HEK293 (cell line): ENCODE data around the gene CMBL.

Experiments
- CTCF ChIA-PET: fragments of 350-600 bp; formaldehyde crosslinking; extraction: SDS; loops from one replicate; lab custom pipeline; 2021; ENCODE audit warnings: antibody characterized with exemption; lab: Yijun Ruan, JAX
- POLR2A ChIA-PET: fragments of 300-600 bp; formaldehyde crosslinking; extraction: SDS; loops from one replicate; lab custom pipeline; 2020; ENCODE audit warnings: antibody characterized with exemption, inconsistent platforms; lab: Yijun Ruan, JAX
- H3K27ac ChIP-seq: fragments of 200-500 bp; sonication (Bioruptor generic); 2 replicates; pipeline ENCODE4 v1.5.1; 2014; ENCODE audit warnings: low read depth, low read length, control low read depth, inconsistent platforms; ENCODE audit errors: extremely low read depth
- H3K36me3 ChIP-seq, 2 experiments: fragments of 200-500 bp in 1 of 2; sonication (Bioruptor generic) in 1 of 2; 1 replicate in 1 of 2; 2 replicates in 1 of 2; pipeline ENCODE4 v1.5.1; 2014 to 2017; ENCODE audit warnings: inconsistent platforms in 2 of 2, low read length in 2 of 2; ENCODE audit not compliant: control insufficient read depth in 2 of 2, insufficient read depth in 1 of 2
- H3K4me1 ChIP-seq: fragments of 200-500 bp; sonication (Bioruptor generic); 2 replicates; pipeline ENCODE4 v1.5.1; 2014; ENCODE audit warnings: mild to moderate bottlenecking, low read length, inconsistent platforms; ENCODE audit not compliant: control insufficient read depth, insufficient read depth
- H3K4me3 ChIP-seq: 2 replicates; pipeline ENCODE4 v1.5.1; 2011; ENCODE audit warnings: low read depth, mild to moderate bottlenecking, control low read depth, low read length, moderate library complexity
- H3K9me3 ChIP-seq: fragments of 200-500 bp; sonication (Bioruptor generic); 2 replicates; pipeline ENCODE4 v1.5.1; 2014; ENCODE audit warnings: low read depth, low read length, inconsistent platforms; ENCODE audit not compliant: control insufficient read depth, insufficient read depth
- BCL6B ChIP-seq: fragments of 450-650 bp; formaldehyde crosslinking; IDR thresholded peaks from 2 replicates; pipeline ENCODE4 v1.5.1; 2017; ENCODE audit warnings: missing biosample characterization, missing genetic modification characterization
- HOXD13 ChIP-seq: sonication (generic); formaldehyde crosslinking; IDR thresholded peaks from 2 replicates; pipeline ENCODE4 v1.8.0; 2022; ENCODE audit warnings: missing genetic modification reagents, borderline replicate concordance
- IKZF3 ChIP-seq: fragments of 450-650 bp; IDR thresholded peaks from 2 replicates; pipeline ENCODE4 v1.5.0; 2018; ENCODE audit warnings: missing biosample characterization, mild to moderate bottlenecking, missing genetic modification characterization, moderate library complexity
- KLF1 ChIP-seq: fragments of 450-650 bp; formaldehyde crosslinking; IDR thresholded peaks from 2 replicates; pipeline ENCODE4 v1.5.1; 2016; ENCODE audit warnings: missing biosample characterization, missing genetic modification characterization
- KLF10 ChIP-seq: fragments of 450-650 bp; IDR thresholded peaks from 2 replicates; pipeline ENCODE4 v1.5.1; 2018; ENCODE audit warnings: missing biosample characterization, mild to moderate bottlenecking, missing genetic modification characterization
- KLF17 ChIP-seq: fragments of 450-650 bp; formaldehyde crosslinking; IDR thresholded peaks from 2 replicates; pipeline ENCODE4 v1.5.1; 2016; ENCODE audit warnings: missing biosample characterization, missing genetic modification characterization
- OSR2 ChIP-seq: fragments of 450-650 bp; formaldehyde crosslinking; IDR thresholded peaks from 2 replicates; pipeline ENCODE4 v1.5.1; 2016; ENCODE audit warnings: missing biosample characterization, missing genetic modification characterization
- PRDM1 ChIP-seq: fragments of 450-650 bp; formaldehyde crosslinking; IDR thresholded peaks from 2 replicates; pipeline ENCODE4; 2016; ENCODE audit warnings: missing biosample characterization, missing genetic modification characterization
- TSHZ1 ChIP-seq: fragments of 450-650 bp; formaldehyde crosslinking; IDR thresholded peaks from 2 replicates; pipeline ENCODE4 v1.5.1; 2016; ENCODE audit warnings: missing biosample characterization, missing genetic modification characterization, borderline replicate concordance
- ZNF112 ChIP-seq: fragments of 450-650 bp; formaldehyde crosslinking; IDR thresholded peaks from 2 replicates; pipeline ENCODE4 v1.5.0; 2017; ENCODE audit warnings: missing biosample characterization, missing genetic modification characterization
- ZNF16 ChIP-seq: fragments of 450-650 bp; formaldehyde crosslinking; IDR thresholded peaks from 2 replicates; pipeline ENCODE4 v1.5.1; 2016; ENCODE audit warnings: low read depth, missing biosample characterization, missing genetic modification characterization
- ZNF174 ChIP-seq: fragments of 450-650 bp; formaldehyde crosslinking; IDR thresholded peaks from 2 replicates; pipeline ENCODE4 v1.5.0; 2017; ENCODE audit warnings: missing biosample characterization, mild to moderate bottlenecking, missing genetic modification characterization
- ZNF18 ChIP-seq: fragments of 450-650 bp; formaldehyde crosslinking; IDR thresholded peaks from 2 replicates; pipeline ENCODE4 v1.5.1; 2016; ENCODE audit warnings: missing biosample characterization, missing genetic modification characterization
- ZNF239 ChIP-seq: fragments of 450-650 bp; formaldehyde crosslinking; IDR thresholded peaks from 2 replicates; pipeline ENCODE4 v1.5.1; 2016; ENCODE audit warnings: missing biosample characterization, missing genetic modification characterization
- ZNF26 ChIP-seq: fragments of 450-650 bp; formaldehyde crosslinking; IDR thresholded peaks from 2 replicates; pipeline ENCODE4 v1.5.1; 2016; ENCODE audit warnings: missing biosample characterization, missing genetic modification characterization
- ZNF274 ChIP-seq, 2 experiments: fragments of 200-500 bp in 1 of 2; fragments of 450-650 bp in 1 of 2; sonication (Bioruptor generic) in 1 of 2; formaldehyde crosslinking in 1 of 2; IDR thresholded peaks; 2 replicates each; pipeline versions ENCODE4 v1.5.1 to v1.6.1; 2014 to 2016; ENCODE audit warnings: borderline replicate concordance in 1 of 2, inconsistent platforms in 1 of 2, low read length in 1 of 2, missing biosample characterization in 1 of 2, missing genetic modification characterization in 1 of 2
- ZNF404 ChIP-seq: fragments of 450-650 bp; formaldehyde crosslinking; IDR thresholded peaks from 2 replicates; pipeline ENCODE4 v1.5.1; 2017; ENCODE audit warnings: missing biosample characterization, missing genetic modification characterization
- ZNF529 ChIP-seq: fragments of 450-650 bp; formaldehyde crosslinking; IDR thresholded peaks from 2 replicates; pipeline ENCODE4 v1.5.1; 2017; ENCODE audit warnings: missing genetic modification characterization, missing biosample characterization; ENCODE audit not compliant: insufficient replicate concordance
- ZNF585B ChIP-seq: fragments of 450-650 bp; formaldehyde crosslinking; IDR thresholded peaks from 2 replicates; pipeline ENCODE4 v1.5.1; 2016; ENCODE audit warnings: missing biosample characterization, missing genetic modification characterization
- ZNF600 ChIP-seq: fragments of 450-650 bp; formaldehyde crosslinking; IDR thresholded peaks from 2 replicates; pipeline ENCODE4 v1.5.1; 2016; ENCODE audit warnings: missing biosample characterization, missing genetic modification characterization
- ZNF621 ChIP-seq: fragments of 450-650 bp; formaldehyde crosslinking; IDR thresholded peaks from 2 replicates; pipeline ENCODE4 v1.5.1; 2017; ENCODE audit warnings: missing biosample characterization, missing genetic modification characterization
- ZNF624 ChIP-seq: fragments of 450-650 bp; formaldehyde crosslinking; IDR thresholded peaks from 2 replicates; pipeline ENCODE4 v1.5.1; 2017; ENCODE audit warnings: missing biosample characterization, missing genetic modification characterization
- ZNF664 ChIP-seq: fragments of 450-650 bp; formaldehyde crosslinking; IDR thresholded peaks from 2 replicates; pipeline ENCODE4 v1.5.1; 2016; ENCODE audit warnings: missing biosample characterization, missing genetic modification characterization

CMBL gene

GRCh38 chr5:10307206-10308148 lies at the start of gene CMBL (continued):
- TF ChIP-seq TSHZ1 (0 out of 2 replicates have a peak, but pooled peaks have one; percentile 24), ZNF621 (tag by site-specific recombination) (no peak), ZNF529 (no peak), ZNF624 (no peak), ZNF18 (tag by site-specific recombination) (0 out of 2 replicates have a peak, but pooled peaks have one; percentile 40), KLF10 (0 out of 2 replicates have a peak, but pooled peaks have one; percentile 16), ZNF112 (tag by site-specific recombination) (no peak), KLF1 (tag by site-specific recombination) (peak; percentile 96), ZNF16 (no peak; the same call in 1 of the 2 replicates)

GRCh38 chr5:10355071-10355889 lies 47.6 kb upstream of the CMBL start:
- Histone ChIP-seq H3K4me3 (peak overlapping the region; percentile 94), H3K27ac (no peak overlapping the region), H3K4me1 (peaks cover 18% of the 10 kb centered on the region), H3K9me3 (no peaks in the 10 kb centered on the region), H3K36me3 (no peaks in the 10 kb centered on the region; a peak in 1 of 3 replicates)
- POLR2A ChIA-PET: interaction anchor here (0.7 to 1.4 kb wide), 2 partner anchors 9 to 71 kb away, joined by 3 to 4 read pairs; no protein-coding TSS in a partner anchor
- CTCF ChIA-PET: interaction anchor here (0.6 to 0.7 kb wide), 2 partner anchors 8 to 174 kb away, joined by 3 read pairs; no protein-coding TSS in a partner anchor
- peak; percentile 82 for TF ChIP-seq PRDM1 (tag by site-specific recombination)
- no peak for TF ChIP-seq ZNF274 (IDR thresholded peaks at IDR 0.05; ENCODE audit: low read length)
- no peak for TF ChIP-seq ZNF274 (tag by site-specific recombination; IDR thresholded peaks at IDR 0.05; ENCODE audit: borderline replicate concordance)
- no peak for TF ChIP-seq ZNF239
- 0 out of 2 replicates have a peak, but pooled peaks have one; percentile 17 for TF ChIP-seq KLF17
- no peak for TF ChIP-seq ZNF26
- TF ChIP-seq ZNF404: no peak
- TF ChIP-seq HOXD13: no peak
- TF ChIP-seq IKZF3: peak; percentile 33
- peak; percentile 98 for TF ChIP-seq ZNF664 (tag by site-specific recombination)
- TF ChIP-seq ZNF585B (tag by site-specific recombination): no peak
- TF ChIP-seq OSR2 (tag by site-specific recombination): 0 out of 2 replicates have a peak, but pooled peaks have one; percentile 25
- peak; percentile 68; the same call in 1 of the 2 replicates for TF ChIP-seq BCL6B
- peak; percentile 50 for TF ChIP-seq ZNF600 (tag by site-specific recombination)
- no peak for TF ChIP-seq ZNF174 (tag by site-specific recombination)
